ENCODE data around the gene TUT4. TPM values are rescaled to one million over a fixed set of nuclear protein-coding genes. Genes with fewer than 3 reads are reported as not detected.

TUT4 gene
- total RNA-seq, 1 donor from 2014 or later, result 139 TPM

DNA sequence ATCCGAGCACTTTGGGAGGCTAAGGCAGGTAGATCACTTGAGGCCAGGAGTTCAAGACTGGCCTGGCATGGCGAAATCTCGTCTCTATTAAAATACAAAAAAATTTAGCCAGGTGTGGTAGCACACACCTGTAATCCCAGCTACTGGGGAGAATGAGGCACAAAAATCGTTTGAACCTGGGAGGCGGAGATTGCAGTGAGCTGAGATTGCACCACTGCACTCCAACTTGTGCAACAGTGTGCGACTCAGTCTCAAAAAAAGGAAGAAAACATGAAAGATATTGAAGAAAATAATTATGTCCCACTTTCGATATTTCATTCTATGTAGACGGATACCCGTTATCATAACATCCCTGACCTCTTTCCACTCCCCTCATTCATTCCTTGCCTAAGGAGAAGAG is 19.2 kb downstream of the TUT4 start:
- Mint-ChIP-seq H3K36me3 (ENCODE audit: insufficient read depth) (peaks cover 24% of the 10 kb centered on the region), H3K4me1 (ENCODE audit: low read depth) (no peaks in the 10 kb centered on the region), H3K9me3 (ENCODE audit: low read depth) (peaks cover 14% of the 10 kb centered on the region), H3K4me3 (ENCODE audit: low read depth) (no peak overlapping the region), H3K27ac (no peak overlapping the region), H3K27me3 (no peaks in the 10 kb centered on the region)
- no peak for DNase-seq (ENCODE audit: low spot score, unreplicated experiment)
- TF ChIP-seq, protein P1, sequence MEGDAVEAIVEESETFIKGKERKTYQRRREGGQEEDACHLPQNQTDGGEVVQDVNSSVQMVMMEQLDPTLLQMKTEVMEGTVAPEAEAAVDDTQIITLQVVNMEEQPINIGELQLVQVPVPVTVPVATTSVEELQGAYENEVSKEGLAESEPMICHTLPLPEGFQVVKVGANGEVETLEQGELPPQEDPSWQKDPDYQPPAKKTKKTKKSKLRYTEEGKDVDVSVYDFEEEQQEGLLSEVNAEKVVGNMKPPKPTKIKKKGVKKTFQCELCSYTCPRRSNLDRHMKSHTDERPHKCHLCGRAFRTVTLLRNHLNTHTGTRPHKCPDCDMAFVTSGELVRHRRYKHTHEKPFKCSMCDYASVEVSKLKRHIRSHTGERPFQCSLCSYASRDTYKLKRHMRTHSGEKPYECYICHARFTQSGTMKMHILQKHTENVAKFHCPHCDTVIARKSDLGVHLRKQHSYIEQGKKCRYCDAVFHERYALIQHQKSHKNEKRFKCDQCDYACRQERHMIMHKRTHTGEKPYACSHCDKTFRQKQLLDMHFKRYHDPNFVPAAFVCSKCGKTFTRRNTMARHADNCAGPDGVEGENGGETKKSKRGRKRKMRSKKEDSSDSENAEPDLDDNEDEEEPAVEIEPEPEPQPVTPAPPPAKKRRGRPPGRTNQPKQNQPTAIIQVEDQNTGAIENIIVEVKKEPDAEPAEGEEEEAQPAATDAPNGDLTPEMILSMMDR (IDR thresholded peaks at IDR 0.05; ENCODE audit: unreplicated experiment), result no peak

DNA sequence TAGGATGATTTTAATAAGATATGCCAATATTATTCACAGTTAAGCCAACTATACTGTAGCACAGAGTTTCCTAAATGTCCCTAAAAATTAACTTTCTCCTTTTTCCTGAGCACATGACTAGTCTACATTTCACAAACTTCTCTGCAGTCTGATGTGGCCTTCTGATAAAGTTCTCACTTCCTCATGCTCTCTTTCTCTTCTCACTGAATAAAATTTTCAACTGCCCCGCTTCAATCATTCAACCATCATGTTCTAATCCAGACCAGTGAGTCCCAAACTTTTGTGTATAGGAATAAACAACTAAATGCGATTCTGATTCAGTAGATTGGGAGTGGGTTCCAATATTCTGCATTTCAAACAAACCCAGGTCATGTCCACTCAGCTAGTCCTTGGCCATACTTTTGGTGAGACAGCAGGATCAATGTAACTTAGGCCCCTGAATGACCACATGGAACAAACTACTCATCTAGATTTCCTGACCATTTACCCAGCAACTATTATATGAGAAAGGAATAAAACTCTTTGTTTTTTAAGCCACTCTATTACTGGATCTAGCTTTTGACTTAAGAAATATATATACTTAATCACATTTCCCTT is 20.1 kb downstream of the TUT4 start:
- Mint-ChIP-seq H3K4me1 (ENCODE audit: low read depth) (no peaks in the 10 kb centered on the region), H3K27me3 (no peaks in the 10 kb centered on the region), H3K27ac (no peak overlapping the region), H3K4me3 (ENCODE audit: low read depth) (no peak overlapping the region), H3K36me3 (ENCODE audit: insufficient read depth) (peaks cover 23% of the 10 kb centered on the region), H3K9me3 (ENCODE audit: low read depth) (peaks cover 14% of the 10 kb centered on the region)
- TF ChIP-seq, protein P1 (IDR thresholded peaks at IDR 0.05; ENCODE audit: unreplicated experiment), result no peak
- DNase-seq (ENCODE audit: low spot score, unreplicated experiment), result no peak

DNA sequence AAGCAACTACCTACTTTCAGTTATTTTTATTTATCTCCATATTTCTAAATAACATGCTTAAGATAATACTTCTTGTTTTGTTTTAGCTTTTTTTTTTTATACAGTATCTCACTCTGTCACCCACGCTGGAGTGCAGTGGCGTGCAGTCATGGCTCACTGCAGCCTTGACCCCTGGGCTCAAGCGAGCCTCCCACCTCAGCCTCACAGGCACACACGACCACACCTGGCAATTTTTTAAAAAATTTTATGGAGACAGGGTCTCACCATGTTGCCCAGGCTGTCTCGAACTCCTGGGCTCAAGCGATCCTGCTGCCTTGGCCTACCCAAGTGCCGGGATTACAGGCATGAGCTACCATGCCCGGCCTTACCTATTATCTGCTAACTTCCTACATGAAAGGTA is 20.6 kb downstream of the TUT4 start:
- H3K4me1 Mint-ChIP-seq (ENCODE audit: low read depth), result no peaks in the 10 kb centered on the region
- no peak for DNase-seq (ENCODE audit: low spot score, unreplicated experiment)
- H3K27ac Mint-ChIP-seq, result no peak overlapping the region
- H3K4me3 Mint-ChIP-seq (ENCODE audit: low read depth), result no peak overlapping the region
- H3K36me3 Mint-ChIP-seq (ENCODE audit: insufficient read depth), result peaks cover 22% of the 10 kb centered on the region
- H3K27me3 Mint-ChIP-seq, result no peaks in the 10 kb centered on the region
- TF ChIP-seq, protein P1 (IDR thresholded peaks at IDR 0.05; ENCODE audit: unreplicated experiment), result no peak
- H3K9me3 Mint-ChIP-seq (ENCODE audit: low read depth), result peaks cover 14% of the 10 kb centered on the region

DNA sequence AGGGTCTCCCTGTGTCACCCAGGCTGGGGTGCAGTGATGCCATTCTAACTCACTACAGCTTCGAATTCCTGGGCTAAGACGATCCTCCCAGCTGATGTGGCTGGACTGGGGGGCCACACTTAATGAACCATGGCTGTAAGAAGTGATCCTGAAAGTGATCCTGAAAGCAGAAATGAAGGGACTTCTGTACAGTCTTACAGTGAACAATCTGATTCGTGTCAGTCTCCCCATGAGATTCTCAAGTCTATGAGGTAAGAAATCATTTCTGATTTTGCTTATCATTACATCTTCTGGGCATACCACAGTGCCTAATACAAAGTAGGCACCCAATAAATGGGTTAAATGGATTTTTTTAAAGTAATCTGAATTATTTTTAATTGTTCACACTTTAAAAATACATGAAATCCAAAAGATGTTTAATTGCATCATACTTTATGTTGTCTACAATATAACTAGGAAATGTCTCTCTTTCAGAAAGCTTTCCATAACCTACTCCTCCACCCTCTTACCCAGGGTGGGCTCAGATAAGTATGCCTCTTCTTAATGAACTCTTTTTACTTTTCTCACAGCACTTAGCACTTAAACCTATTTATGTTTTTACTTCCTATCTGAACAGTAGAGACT is 21.5 kb downstream of the TUT4 start:
- peaks cover 14% of the 10 kb centered on the region for H3K9me3 Mint-ChIP-seq (ENCODE audit: low read depth)
- no peaks in the 10 kb centered on the region for H3K4me1 Mint-ChIP-seq (ENCODE audit: low read depth)
- H3K27me3 Mint-ChIP-seq, result no peaks in the 10 kb centered on the region
- no peak for DNase-seq (ENCODE audit: low spot score, unreplicated experiment)
- no peak overlapping the region for H3K4me3 Mint-ChIP-seq (ENCODE audit: low read depth)
- no peak overlapping the region for H3K27ac Mint-ChIP-seq
- H3K36me3 Mint-ChIP-seq (ENCODE audit: insufficient read depth), result peaks cover 22% of the 10 kb centered on the region
- TF ChIP-seq, protein P1 (IDR thresholded peaks at IDR 0.05; ENCODE audit: unreplicated experiment), result no peak

DNA sequence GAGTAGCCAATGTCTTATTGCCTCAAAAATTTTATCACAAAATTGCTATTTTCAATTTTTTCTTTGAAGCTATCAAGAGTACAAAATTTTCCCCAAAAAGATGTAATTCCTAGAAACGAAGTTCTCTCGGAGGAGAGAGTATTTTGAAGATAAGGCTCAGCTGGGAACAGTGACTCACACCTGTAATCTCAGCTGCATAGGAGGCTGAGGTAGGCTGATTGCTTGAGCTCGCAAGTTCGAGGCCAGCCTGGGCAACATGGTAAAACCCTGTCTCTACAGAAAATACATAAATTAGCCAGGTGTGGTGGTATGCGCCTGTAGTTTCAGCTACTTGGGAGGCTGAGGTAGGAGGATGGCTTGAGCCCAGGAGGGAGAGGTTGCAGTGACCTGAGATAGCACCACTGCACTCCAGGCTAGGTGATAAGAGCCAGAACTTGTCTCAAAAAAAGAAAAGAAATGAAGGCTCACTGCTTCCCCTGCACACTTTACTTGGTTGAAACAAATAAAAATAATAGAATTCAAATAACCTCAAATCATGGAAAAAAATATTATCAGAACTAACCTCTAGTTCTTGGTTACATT is 22.2 kb downstream of the TUT4 start:
- TF ChIP-seq, protein P1 (IDR thresholded peaks at IDR 0.05; ENCODE audit: unreplicated experiment), result no peak
- Mint-ChIP-seq H3K36me3 (ENCODE audit: insufficient read depth) (peaks cover 21% of the 10 kb centered on the region), H3K27ac (peak overlapping the region; percentile 37), H3K4me3 (ENCODE audit: low read depth) (no peak overlapping the region), H3K9me3 (ENCODE audit: low read depth) (peaks cover 9% of the 10 kb centered on the region), H3K27me3 (no peaks in the 10 kb centered on the region), H3K4me1 (ENCODE audit: low read depth) (no peaks in the 10 kb centered on the region)
- no peak for DNase-seq (ENCODE audit: low spot score, unreplicated experiment)

Measured in progenitor cell of endocrine pancreas (in vitro differentiated cells).